ENCODE measurements around the gene SHISAL2A.

The SHISAL2A gene

GRCh38 chr1:52645261-52645660 is 12.3 kb downstream of the SHISAL2A start:
- H3K36me3 ChIP-seq (ENCODE audit: control insufficient read depth, insufficient read depth, low read length), result no peaks in the 10 kb centered on the region
- H3K9me3 ChIP-seq (ENCODE audit: control insufficient read depth, low read length), result no peaks in the 10 kb centered on the region
- H3K9ac ChIP-seq (ENCODE audit: low read length), result no peak overlapping the region
- no peaks in the 10 kb centered on the region for H3K27me3 ChIP-seq (ENCODE audit: control insufficient read depth, insufficient read depth, low read length)
- no peak overlapping the region for H3K4me3 ChIP-seq (ENCODE audit: low read length)
- no peaks in the 10 kb centered on the region for H3K4me1 ChIP-seq (ENCODE audit: control insufficient read depth, insufficient read depth, low read length)

- Histone ChIP-seq H3K4me1 (ENCODE audit: control insufficient read depth, insufficient read depth, low read length) (no peaks in the 10 kb centered on the region), H3K9ac (ENCODE audit: low read length) (no peak overlapping the region), H3K27me3 (ENCODE audit: control insufficient read depth, insufficient read depth, low read length) (no peaks in the 10 kb centered on the region), H3K9me3 (ENCODE audit: control insufficient read depth, low read length) (no peaks in the 10 kb centered on the region), H3K4me3 (ENCODE audit: low read length) (no peak overlapping the region), H3K36me3 (ENCODE audit: control insufficient read depth, insufficient read depth, low read length) (no peaks in the 10 kb centered on the region)
Observed at GRCh38 chr1:52651904-52652303, 18.9 kb downstream of the SHISAL2A start.

GRCh38 chr1:52653207-52653849 is 20.4 kb downstream of the SHISAL2A start:
- H3K4me1 ChIP-seq (ENCODE audit: control insufficient read depth, insufficient read depth, low read length), result no peaks in the 10 kb centered on the region
- H3K4me3 ChIP-seq (ENCODE audit: low read length), result no peak overlapping the region
- H3K36me3 ChIP-seq (ENCODE audit: control insufficient read depth, insufficient read depth, low read length), result no peaks in the 10 kb centered on the region
- no peaks in the 10 kb centered on the region for H3K9me3 ChIP-seq (ENCODE audit: control insufficient read depth, low read length)
- H3K9ac ChIP-seq (ENCODE audit: low read length), result no peak overlapping the region
- H3K27me3 ChIP-seq (ENCODE audit: control insufficient read depth, insufficient read depth, low read length), result no peaks in the 10 kb centered on the region

GRCh38 chr1:52654063-52654462 is 21.1 kb downstream of the SHISAL2A start:
- H3K27me3 ChIP-seq (ENCODE audit: control insufficient read depth, insufficient read depth, low read length), result no peaks in the 10 kb centered on the region
- no peaks in the 10 kb centered on the region for H3K9me3 ChIP-seq (ENCODE audit: control insufficient read depth, low read length)
- H3K4me1 ChIP-seq (ENCODE audit: control insufficient read depth, insufficient read depth, low read length), result no peaks in the 10 kb centered on the region
- no peak overlapping the region for H3K9ac ChIP-seq (ENCODE audit: low read length)
- H3K36me3 ChIP-seq (ENCODE audit: control insufficient read depth, insufficient read depth, low read length), result no peaks in the 10 kb centered on the region
- H3K4me3 ChIP-seq (ENCODE audit: low read length), result no peak overlapping the region

- Histone ChIP-seq H3K27me3 (ENCODE audit: control insufficient read depth, insufficient read depth, low read length) (no peaks in the 10 kb centered on the region), H3K4me3 (ENCODE audit: low read length) (no peak overlapping the region), H3K36me3 (ENCODE audit: control insufficient read depth, insufficient read depth, low read length) (no peaks in the 10 kb centered on the region), H3K9ac (ENCODE audit: low read length) (no peak overlapping the region), H3K4me1 (ENCODE audit: control insufficient read depth, insufficient read depth, low read length) (peaks cover under 1% of the 10 kb centered on the region), H3K9me3 (ENCODE audit: control insufficient read depth, low read length) (no peaks in the 10 kb centered on the region)
Observed at GRCh38 chr1:52657702-52658101, 24.7 kb downstream of the SHISAL2A start.

- H3K4me1 ChIP-seq (ENCODE audit: control insufficient read depth, insufficient read depth, low read length), result peaks cover 4% of the 10 kb centered on the region
- no peaks in the 10 kb centered on the region for H3K9me3 ChIP-seq (ENCODE audit: control insufficient read depth, low read length)
- H3K4me3 ChIP-seq (ENCODE audit: low read length), result no peak overlapping the region
- H3K9ac ChIP-seq (ENCODE audit: low read length), result no peak overlapping the region
- no peaks in the 10 kb centered on the region for H3K27me3 ChIP-seq (ENCODE audit: control insufficient read depth, insufficient read depth, low read length)
- no peaks in the 10 kb centered on the region for H3K36me3 ChIP-seq (ENCODE audit: control insufficient read depth, insufficient read depth, low read length)
Observed at GRCh38 chr1:52658795-52659194, 25.8 kb downstream of the SHISAL2A start.

GRCh38 chr1:52659356-52659755 is 26.4 kb downstream of the SHISAL2A start:
- no peak overlapping the region for H3K4me3 ChIP-seq (ENCODE audit: low read length)
- H3K36me3 ChIP-seq (ENCODE audit: control insufficient read depth, insufficient read depth, low read length), result no peaks in the 10 kb centered on the region
- H3K9ac ChIP-seq (ENCODE audit: low read length), result no peak overlapping the region
- peaks cover 4% of the 10 kb centered on the region for H3K4me1 ChIP-seq (ENCODE audit: control insufficient read depth, insufficient read depth, low read length)
- no peaks in the 10 kb centered on the region for H3K9me3 ChIP-seq (ENCODE audit: control insufficient read depth, low read length)
- no peaks in the 10 kb centered on the region for H3K27me3 ChIP-seq (ENCODE audit: control insufficient read depth, insufficient read depth, low read length)

GRCh38 chr1:52659851-52660596 is 27.1 kb downstream of the SHISAL2A start:
- Histone ChIP-seq H3K27me3 (ENCODE audit: control insufficient read depth, insufficient read depth, low read length) (no peaks in the 10 kb centered on the region), H3K4me3 (ENCODE audit: low read length) (no peak overlapping the region), H3K9ac (ENCODE audit: low read length) (no peak overlapping the region), H3K4me1 (ENCODE audit: control insufficient read depth, insufficient read depth, low read length) (peaks cover 4% of the 10 kb centered on the region), H3K9me3 (ENCODE audit: control insufficient read depth, low read length) (no peaks in the 10 kb centered on the region), H3K36me3 (ENCODE audit: control insufficient read depth, insufficient read depth, low read length) (no peaks in the 10 kb centered on the region)

GRCh38 chr1:52660807-52661206 is 27.8 kb downstream of the SHISAL2A start:
- H3K27me3 ChIP-seq (ENCODE audit: control insufficient read depth, insufficient read depth, low read length), result no peaks in the 10 kb centered on the region
- H3K9me3 ChIP-seq (ENCODE audit: control insufficient read depth, low read length), result no peaks in the 10 kb centered on the region
- no peak overlapping the region for H3K4me3 ChIP-seq (ENCODE audit: low read length)
- H3K36me3 ChIP-seq (ENCODE audit: control insufficient read depth, insufficient read depth, low read length), result no peaks in the 10 kb centered on the region
- peaks cover 4% of the 10 kb centered on the region for H3K4me1 ChIP-seq (ENCODE audit: control insufficient read depth, insufficient read depth, low read length)
- H3K9ac ChIP-seq (ENCODE audit: low read length), result no peak overlapping the region

- Histone ChIP-seq H3K36me3 (ENCODE audit: control insufficient read depth, insufficient read depth, low read length) (no peaks in the 10 kb centered on the region), H3K9ac (ENCODE audit: low read length) (no peak overlapping the region), H3K4me3 (ENCODE audit: low read length) (no peak overlapping the region), H3K9me3 (ENCODE audit: control insufficient read depth, low read length) (no peaks in the 10 kb centered on the region), H3K4me1 (ENCODE audit: control insufficient read depth, insufficient read depth, low read length) (peaks cover 4% of the 10 kb centered on the region), H3K27me3 (ENCODE audit: control insufficient read depth, insufficient read depth, low read length) (no peaks in the 10 kb centered on the region)
Observed at GRCh38 chr1:52662645-52663313, 29.8 kb downstream of the SHISAL2A start.

GRCh38 chr1:52663716-52664115 is 30.7 kb downstream of the SHISAL2A start:
- no peaks in the 10 kb centered on the region for H3K27me3 ChIP-seq (ENCODE audit: control insufficient read depth, insufficient read depth, low read length)
- peaks cover 4% of the 10 kb centered on the region for H3K4me1 ChIP-seq (ENCODE audit: control insufficient read depth, insufficient read depth, low read length)
- H3K4me3 ChIP-seq (ENCODE audit: low read length), result no peak overlapping the region
- H3K9me3 ChIP-seq (ENCODE audit: control insufficient read depth, low read length), result no peaks in the 10 kb centered on the region
- no peaks in the 10 kb centered on the region for H3K36me3 ChIP-seq (ENCODE audit: control insufficient read depth, insufficient read depth, low read length)
- no peak overlapping the region for H3K9ac ChIP-seq (ENCODE audit: low read length)
